Measurements from ENCODE around the gene KIF25. TPM values are rescaled to one million over a fixed set of nuclear protein-coding genes. Genes with fewer than 3 reads are reported as not detected.
A peak's percentile ranks its signal among the peaks of the same experiment; 100 is the strongest.

KIF25 gene
- total and polyA plus RNA-seq, 11 donors, result 0.11 to 0.29 (median 0.16) TPM; not detected in 5

DNA sequence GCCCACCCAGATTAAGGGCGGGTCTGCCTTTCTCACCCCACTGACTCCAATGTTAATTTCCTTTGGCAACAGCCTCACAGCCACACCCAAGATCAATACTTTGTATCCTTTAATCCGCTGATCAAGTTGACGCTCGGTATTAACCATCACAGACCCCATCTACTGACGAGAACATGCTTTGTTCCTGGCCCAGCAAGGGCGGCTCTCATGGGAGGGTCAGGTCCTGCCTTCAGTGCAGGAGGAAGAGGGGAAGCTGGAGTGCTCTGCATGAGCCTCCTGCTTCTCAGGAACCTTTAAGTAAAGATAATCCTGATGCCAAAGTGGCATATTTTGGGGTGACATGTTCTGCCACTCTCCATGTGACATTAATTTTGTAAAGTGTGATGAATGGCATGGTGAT, 8.3 kb downstream of the KIF25 start:
- no peak overlapping the region for H3K27ac ChIP-seq
- peaks cover 0 to 32% (median 7%) of the 10 kb centered on the region in 12 donors for H3K4me1 ChIP-seq
- intact Hi-C loops (cut with DNase I), result no loop called here
- no peaks in the 10 kb centered on the region for H3K27me3 ChIP-seq
- WGBS, 4 donors, result 95 to 100% (median 96%) methylated on average over 6 of the region's 6 CpGs
- DNase-seq (no peak), ATAC-seq (no peak)
- H3K9me3 ChIP-seq, result peaks cover 0 to 22% (median 6%) of the 10 kb centered on the region in 12 donors
- TF ChIP-seq, protein P1, sequence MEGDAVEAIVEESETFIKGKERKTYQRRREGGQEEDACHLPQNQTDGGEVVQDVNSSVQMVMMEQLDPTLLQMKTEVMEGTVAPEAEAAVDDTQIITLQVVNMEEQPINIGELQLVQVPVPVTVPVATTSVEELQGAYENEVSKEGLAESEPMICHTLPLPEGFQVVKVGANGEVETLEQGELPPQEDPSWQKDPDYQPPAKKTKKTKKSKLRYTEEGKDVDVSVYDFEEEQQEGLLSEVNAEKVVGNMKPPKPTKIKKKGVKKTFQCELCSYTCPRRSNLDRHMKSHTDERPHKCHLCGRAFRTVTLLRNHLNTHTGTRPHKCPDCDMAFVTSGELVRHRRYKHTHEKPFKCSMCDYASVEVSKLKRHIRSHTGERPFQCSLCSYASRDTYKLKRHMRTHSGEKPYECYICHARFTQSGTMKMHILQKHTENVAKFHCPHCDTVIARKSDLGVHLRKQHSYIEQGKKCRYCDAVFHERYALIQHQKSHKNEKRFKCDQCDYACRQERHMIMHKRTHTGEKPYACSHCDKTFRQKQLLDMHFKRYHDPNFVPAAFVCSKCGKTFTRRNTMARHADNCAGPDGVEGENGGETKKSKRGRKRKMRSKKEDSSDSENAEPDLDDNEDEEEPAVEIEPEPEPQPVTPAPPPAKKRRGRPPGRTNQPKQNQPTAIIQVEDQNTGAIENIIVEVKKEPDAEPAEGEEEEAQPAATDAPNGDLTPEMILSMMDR (IDR thresholded peaks at IDR 0.05), result no peak
- no peak for TF ChIP-seq POLR2A (IDR thresholded peaks at IDR 0.05)
- H3K36me3 ChIP-seq, result no peaks in the 10 kb centered on the region
- H3K4me3 ChIP-seq, result no peak overlapping the region

DNA sequence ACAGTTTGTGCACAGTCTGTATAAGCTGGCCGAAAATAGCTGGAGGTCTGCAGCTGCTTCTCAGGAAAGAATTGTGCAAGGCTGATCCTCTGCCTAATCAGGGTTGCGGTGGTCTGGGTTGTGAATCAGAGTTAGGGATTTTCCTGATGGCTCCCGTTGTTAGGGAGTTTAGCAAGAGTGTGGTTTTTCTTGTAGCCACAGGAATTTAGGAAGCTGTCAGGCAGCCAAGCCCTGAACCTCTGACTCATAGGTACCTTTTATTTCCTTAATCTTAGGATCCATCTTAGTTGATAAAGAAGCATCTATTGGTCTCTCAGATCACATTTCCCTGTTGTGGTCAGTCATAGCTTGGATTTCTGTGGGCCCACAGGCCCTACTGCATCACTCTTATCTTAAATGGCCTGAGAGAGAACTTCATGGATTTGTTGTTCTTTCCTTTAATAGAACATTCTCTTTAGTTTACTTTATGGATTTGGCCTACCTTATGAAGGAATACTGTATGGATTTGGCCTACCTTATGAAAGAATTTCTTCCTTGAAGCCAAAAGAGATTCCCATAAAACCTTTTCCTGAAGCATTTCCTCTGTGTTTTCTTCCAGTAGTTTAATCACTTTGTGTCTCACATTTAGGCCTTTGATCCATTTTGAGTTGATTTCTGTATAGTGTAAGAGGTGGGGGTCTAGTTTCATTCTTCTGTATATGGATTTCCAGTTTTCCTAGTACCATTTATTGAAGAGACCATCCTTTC, 10.3 kb downstream of the KIF25 start:
- Histone ChIP-seq H3K27ac (peak overlapping the region in 6 of 12 donors; percentile 9 to 52 (median 26)), H3K27me3 (no peaks in the 10 kb centered on the region), H3K4me3 (no peak overlapping the region), H3K4me1 (peaks cover 0 to 30% (median 7%) of the 10 kb centered on the region in 12 donors), H3K9me3 (peaks cover 0 to 41% (median 22%) of the 10 kb centered on the region in 12 donors), H3K36me3 (no peaks in the 10 kb centered on the region)
- 31 to 40% (median 37%) methylated on average over 3 of the region's 3 CpGs for WGBS, 4 donors
- intact Hi-C loops (cut with DNase I), result no loop called here
- DNase-seq (no peak), ATAC-seq (peak; percentile 32 to 85 (median 80))
- no peak for TF ChIP-seq POLR2A (IDR thresholded peaks at IDR 0.05)
- TF ChIP-seq, protein P1 (IDR thresholded peaks at IDR 0.05), result no peak

DNA sequence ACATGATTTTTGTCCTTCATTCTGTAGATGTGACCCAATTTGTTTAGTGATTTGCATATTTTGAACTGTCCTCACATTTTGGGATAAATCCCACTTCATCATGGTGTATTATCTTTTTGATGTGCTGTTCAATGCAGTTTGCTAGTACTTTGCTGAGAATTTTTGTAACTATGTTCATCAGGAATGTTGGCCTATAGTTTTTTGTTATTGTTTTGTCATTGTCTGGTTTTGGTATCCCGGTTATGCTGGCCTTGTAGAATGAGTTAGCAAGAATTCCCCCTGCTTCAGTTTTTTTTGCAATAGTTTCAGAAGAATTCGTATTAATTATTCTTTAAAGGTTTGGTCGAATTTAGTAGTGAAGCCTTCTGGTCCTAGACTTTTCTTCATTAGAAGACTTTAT, 11.9 kb downstream of the KIF25 start:
- DNase-seq (no peak), ATAC-seq (no peak)
- Histone ChIP-seq H3K9me3 (peaks cover 0 to 41% (median 22%) of the 10 kb centered on the region in 12 donors), H3K36me3 (no peaks in the 10 kb centered on the region), H3K27ac (no peak overlapping the region), H3K4me3 (no peak overlapping the region), H3K4me1 (peaks cover 0 to 24% (median 11%) of the 10 kb centered on the region in 12 donors), H3K27me3 (no peaks in the 10 kb centered on the region)
- TF ChIP-seq, protein P1 (IDR thresholded peaks at IDR 0.05), result no peak
- no peak for TF ChIP-seq POLR2A (IDR thresholded peaks at IDR 0.05)
- intact Hi-C loops (cut with DNase I), result no loop called here
- 91 to 97% (median 95%) methylated on average over 3 of the region's 3 CpGs for WGBS, 4 donors

DNA sequence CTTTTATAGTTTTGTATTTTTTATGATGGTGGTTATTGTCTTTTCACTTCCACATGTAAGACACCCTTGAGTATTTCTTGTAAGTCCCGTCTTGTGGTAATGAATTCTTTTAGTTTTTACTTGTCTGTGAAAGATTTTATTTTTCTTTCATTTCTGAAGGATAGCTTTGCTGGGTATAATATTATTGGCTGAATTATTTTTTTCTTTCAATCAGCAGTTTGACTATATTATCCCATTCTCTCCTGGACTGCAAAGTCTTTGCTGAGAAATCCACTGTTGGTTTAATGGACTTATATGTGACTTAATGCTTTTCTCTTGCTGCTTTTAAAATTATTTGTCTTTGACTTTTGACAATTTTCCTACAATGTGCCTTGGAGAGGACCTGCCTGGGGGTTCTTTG, 13.8 kb downstream of the KIF25 start:
- peaks cover 0 to 31% (median 12%) of the 10 kb centered on the region in 12 donors for H3K4me1 ChIP-seq
- no peak overlapping the region for H3K27ac ChIP-seq
- H3K36me3 ChIP-seq, result no peaks in the 10 kb centered on the region
- TF ChIP-seq POLR2A (IDR thresholded peaks at IDR 0.05), result no peak
- TF ChIP-seq, protein P1 (IDR thresholded peaks at IDR 0.05), result no peak
- peaks cover 0 to 41% (median 22%) of the 10 kb centered on the region in 12 donors for H3K9me3 ChIP-seq
- 89 to 98% (median 92%) methylated on average over 1 of the region's 1 CpG for WGBS, 4 donors
- intact Hi-C loops (cut with DNase I), result no loop called here
- ATAC-seq (no peak), DNase-seq (no peak)
- no peak overlapping the region for H3K4me3 ChIP-seq
- no peaks in the 10 kb centered on the region for H3K27me3 ChIP-seq

Data from heart left ventricle (tissue), 16 donors.